ENCODE data around the gene TCP1. TPM values are rescaled to one million over a fixed set of nuclear protein-coding genes. Genes with fewer than 3 reads are reported as not detected.
"Not testable (repeated sequence)": the region's sequence is repeated elsewhere in the genome, so short reads cannot be mapped to it uniquely, and the experiment has no call there.

The TCP1 gene
- 100 to 1,000 TPM; 165 to 172 TPM for total RNA-seq
- long read RNA-seq, transcript TCP1-201 (12 exons, 2,499 nt), result major isoform, 283 of 299 reads
- long read RNA-seq, partial matches to known transcripts, result 11 of 299 reads
- long read RNA-seq, other reads (novel, unspliced or antisense), result 5 of 299 reads

- peak; percentile 84 for ATAC-seq
- intact Hi-C loops (cut with DNase I, micrococcal nuclease), result loop anchor here in 1 of 2 donors (10.0 kb wide), 2 partner anchors 55 to 105 kb away; no protein-coding TSS in a partner anchor
- peak; percentile 100 for DNase-seq
These were observed at the start of gene TCP1 for GRCh38 chr6:159789377-159790148. TCP1 (minus strand) TSS chr6:159789602; CDS start chr6:159789468, 134 bp downstream.

- intact Hi-C loops (cut with DNase I, micrococcal nuclease), result no loop called here
- no peak for DNase-seq
- ATAC-seq, result no peak
These were observed 48.8 kb upstream of the TCP1 start for GRCh38 chr6:159838020-159838744.

- DNase-seq (no peak), ATAC-seq (no peak)
- intact Hi-C loops (cut with DNase I, micrococcal nuclease), result no loop called here
These were observed 48.1 kb upstream of the TCP1 start for GRCh38 chr6:159837511-159837910.

GRCh38 chr6:159836718-159837490, 47.5 kb upstream of the TCP1 start:
- DNase-seq, result no peak
- intact Hi-C loops (cut with DNase I, micrococcal nuclease), result no loop called here
- no peak for ATAC-seq

- ATAC-seq, result no peak
- intact Hi-C loops (cut with DNase I, micrococcal nuclease), result no loop called here
- DNase-seq, result no peak
These were observed 44.7 kb upstream of the TCP1 start for GRCh38 chr6:159833997-159834603.

- ATAC-seq, result no peak
- DNase-seq, result no peak
These were observed 44.2 kb upstream of the TCP1 start for GRCh38 chr6:159833556-159833955.

GRCh38 chr6:159832946-159833345, 43.5 kb upstream of the TCP1 start:
- ATAC-seq (peak; percentile 5), DNase-seq (no peak)
- intact Hi-C loops (cut with DNase I, micrococcal nuclease), result no loop called here

More at GRCh38 chr6:159833556-159833955, 44.2 kb upstream of the TCP1 start:
- intact Hi-C loops (cut with DNase I, micrococcal nuclease), result no loop called here

GRCh38 chr6:159831373-159831679, 41.9 kb upstream of the TCP1 start:
- DNase-seq (no peak), ATAC-seq (peak; percentile 26)
- intact Hi-C loops (cut with DNase I, micrococcal nuclease), result no loop called here

GRCh38 chr6:159830501-159831372, 41.3 kb upstream of the TCP1 start:
- intact Hi-C loops (cut with DNase I, micrococcal nuclease), result no loop called here
- DNase-seq (no peak), ATAC-seq (no peak)

- intact Hi-C loops (cut with DNase I, micrococcal nuclease), result no loop called here
- no peak for DNase-seq
- ATAC-seq, result no peak
These were observed 40.1 kb upstream of the TCP1 start for GRCh38 chr6:159829526-159829925.

- intact Hi-C loops (cut with DNase I, micrococcal nuclease), result no loop called here
These were observed 38.7 kb upstream of the TCP1 start for GRCh38 chr6:159828074-159828473.

GRCh38 chr6:159826968-159827647, 37.7 kb upstream of the TCP1 start:
- ATAC-seq (no peak), DNase-seq (no peak)
- intact Hi-C loops (cut with DNase I, micrococcal nuclease), result no loop called here

More at GRCh38 chr6:159828074-159828473, 38.7 kb upstream of the TCP1 start:
- DNase-seq (no peak), ATAC-seq (no peak)

GRCh38 chr6:159826004-159826403, 36.6 kb upstream of the TCP1 start:
- DNase-seq, result no peak
- ATAC-seq, result no peak
- intact Hi-C loops (cut with DNase I, micrococcal nuclease), result no loop called here

GRCh38 chr6:159824690-159825089, 35.3 kb upstream of the TCP1 start:
- DNase-seq; ATAC-seq; intact Hi-C loops (cut with DNase I, micrococcal nuclease): not testable (repeated sequence)

GRCh38 chr6:159823953-159824352, 34.6 kb upstream of the TCP1 start:
- intact Hi-C loops (cut with DNase I, micrococcal nuclease), result no loop called here
- no peak for DNase-seq
- ATAC-seq, result no peak

GRCh38 chr6:159821726-159822125, 32.3 kb upstream of the TCP1 start:
- ATAC-seq, result no peak
- no peak for DNase-seq
- intact Hi-C loops (cut with DNase I, micrococcal nuclease), result no loop called here

- ATAC-seq (no peak), DNase-seq (no peak)
- intact Hi-C loops (cut with DNase I, micrococcal nuclease), result no loop called here
These were observed 31.7 kb upstream of the TCP1 start for GRCh38 chr6:159821122-159821521.
